GM19328 (cell line): ENCODE results near the gene HTR3A.

Experiments
- ATAC-seq: cut with Tn5 transposase; IDR thresholded peaks from one replicate; pipeline ENCODE4 v1.9.1; 2021; ENCODE audit warnings: mild to moderate bottlenecking, moderate library complexity; ENCODE audit not compliant: unreplicated experiment

HTR3A gene

DNA sequence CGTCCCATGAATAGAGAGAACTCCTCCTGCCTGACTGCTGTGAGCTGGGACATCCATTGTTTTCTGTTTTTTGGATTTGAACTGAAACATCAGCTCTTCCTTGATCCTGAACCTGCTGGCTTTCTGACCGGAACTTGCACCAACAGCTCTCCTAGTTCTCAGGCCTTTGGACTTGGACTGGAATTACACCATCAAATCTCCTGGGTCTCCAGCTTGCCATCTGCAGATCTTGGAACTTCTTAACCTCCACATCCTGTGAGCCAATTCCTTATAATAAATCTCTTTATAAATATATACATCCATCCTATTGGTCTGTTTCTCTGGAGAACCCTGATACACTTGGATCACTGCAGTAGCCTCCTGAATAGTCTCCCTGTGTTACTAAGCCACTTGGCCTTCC lies 42.1 kb downstream of the HTR3A start:
- ATAC-seq: no peak

DNA sequence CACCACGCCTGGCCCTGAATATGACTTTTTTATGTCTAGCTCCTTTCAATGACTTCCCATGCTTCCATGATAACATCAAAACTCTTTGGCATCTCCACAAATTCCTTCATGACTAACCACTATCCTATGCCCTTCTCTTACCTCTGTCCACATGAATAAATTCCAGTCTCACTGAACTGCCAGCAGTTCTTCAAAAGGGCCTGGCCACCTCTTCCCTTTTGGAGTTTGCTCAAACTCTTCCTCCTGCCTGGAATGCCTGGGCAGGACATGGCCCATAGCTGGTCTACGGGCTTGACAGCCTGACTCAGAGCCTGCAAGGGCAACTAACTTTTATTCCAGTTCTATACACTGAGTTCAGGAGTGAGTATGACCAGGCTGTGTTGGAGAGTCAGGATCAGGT lies 42.8 kb downstream of the HTR3A start:
- ATAC-seq: no peak

DNA sequence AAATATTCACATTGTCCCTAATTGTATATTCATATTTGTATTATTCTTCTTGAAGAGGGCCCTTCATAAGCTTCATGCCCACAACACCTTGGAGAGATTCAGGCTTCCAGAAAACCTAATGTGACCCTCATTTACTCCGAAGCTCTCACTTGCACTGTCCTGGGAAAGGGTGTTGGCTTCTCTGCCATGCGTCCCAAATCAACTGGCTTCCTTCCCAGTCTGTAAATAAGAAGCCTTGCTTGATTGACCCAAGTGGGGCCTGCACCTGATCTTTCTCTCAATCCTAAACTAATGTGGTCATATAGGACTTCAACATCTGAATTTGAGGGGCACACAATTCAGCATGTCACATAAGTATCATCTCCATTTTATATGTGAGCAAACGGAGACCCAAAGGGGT lies 44.1 kb downstream of the HTR3A start:
- ATAC-seq: no peak

DNA sequence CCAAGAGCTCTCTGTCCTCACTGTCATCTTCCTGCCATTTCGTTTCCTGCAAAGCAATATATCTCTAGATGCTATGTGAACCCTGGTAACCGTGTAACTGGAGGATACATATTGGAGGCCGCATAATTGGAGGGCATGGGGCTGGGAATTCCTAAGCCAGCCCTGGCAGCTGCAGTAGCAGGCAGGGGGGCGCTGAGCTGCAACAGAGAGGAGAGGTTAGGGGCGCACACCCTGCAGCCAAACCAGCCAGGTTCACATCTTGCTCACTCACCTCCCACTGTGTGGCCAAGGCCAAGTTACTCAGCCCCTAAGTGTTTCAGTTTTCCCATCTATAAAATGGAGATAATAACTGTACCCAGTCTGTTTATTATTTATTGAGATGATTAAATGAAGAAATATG lies 44.7 kb downstream of the HTR3A start:
- ATAC-seq: no peak

DNA sequence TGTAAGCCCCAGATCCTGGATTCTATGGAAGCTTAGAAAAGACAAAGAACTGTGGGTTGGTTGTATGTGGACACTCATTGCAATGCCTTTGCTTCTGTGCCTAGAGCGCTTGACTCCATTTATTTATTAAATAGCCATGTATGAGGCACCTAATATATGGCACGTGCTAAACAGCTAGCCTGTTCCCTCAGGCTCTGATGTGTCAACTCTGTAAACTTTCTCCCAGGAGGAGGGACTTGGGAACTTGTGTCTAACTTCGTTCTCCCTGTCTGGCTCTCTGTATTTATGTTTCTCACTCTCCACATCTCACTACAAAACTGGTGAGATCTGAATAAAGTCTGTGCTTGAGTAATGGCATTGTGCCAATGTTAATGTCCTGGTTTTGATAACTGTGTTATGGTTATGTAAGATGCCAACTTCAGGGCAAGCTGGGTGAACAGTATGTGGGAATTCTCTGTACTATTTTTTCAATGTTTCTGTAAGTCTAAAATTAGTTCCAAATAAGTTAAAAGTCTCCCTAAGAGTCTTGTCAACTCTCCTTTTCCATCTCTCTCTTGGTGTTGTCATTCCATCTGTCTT lies 50.5 kb downstream of the HTR3A start:
- no peak for ATAC-seq

DNA sequence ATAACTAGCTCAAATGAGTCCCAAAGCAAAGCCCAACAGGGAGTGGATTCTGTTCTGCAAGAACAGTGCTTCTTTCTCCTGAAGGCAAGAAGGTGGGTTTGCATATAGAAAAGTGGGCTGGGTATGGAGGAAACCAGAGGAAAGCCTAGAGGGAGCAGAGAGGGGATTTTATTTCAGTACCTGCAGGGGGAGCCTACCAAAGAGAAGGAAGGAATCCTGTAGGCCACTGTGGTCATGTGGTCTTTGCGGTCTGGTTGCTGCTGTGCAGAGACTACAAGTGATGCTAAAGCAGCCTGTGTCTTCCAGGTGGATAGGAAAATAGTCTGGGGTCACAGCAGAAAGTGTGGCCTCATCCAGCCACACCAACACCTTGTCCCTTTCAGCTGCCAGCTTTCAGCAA lies 51.4 kb downstream of the HTR3A start:
- no peak for ATAC-seq

DNA sequence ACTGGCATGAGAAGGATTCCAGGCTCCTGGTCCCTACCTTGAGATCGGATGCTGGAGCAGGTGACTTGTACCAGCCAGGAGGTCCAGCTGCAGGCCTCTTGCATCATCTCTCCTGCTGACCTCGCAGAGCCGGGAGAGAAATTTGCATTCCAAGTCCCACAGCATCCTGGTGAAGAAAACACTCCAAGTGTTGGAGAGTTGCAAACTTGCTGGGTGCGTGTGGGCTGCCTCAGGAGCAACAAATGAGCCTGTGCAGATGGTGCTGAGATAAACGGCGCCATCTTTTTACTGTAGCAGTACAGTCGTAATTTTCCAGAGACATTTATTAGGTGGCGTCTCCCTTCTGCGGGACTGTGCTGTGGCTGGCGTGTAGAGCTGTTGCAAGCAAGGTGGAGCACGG lies 52.5 kb downstream of the HTR3A start:
- no peak for ATAC-seq

DNA sequence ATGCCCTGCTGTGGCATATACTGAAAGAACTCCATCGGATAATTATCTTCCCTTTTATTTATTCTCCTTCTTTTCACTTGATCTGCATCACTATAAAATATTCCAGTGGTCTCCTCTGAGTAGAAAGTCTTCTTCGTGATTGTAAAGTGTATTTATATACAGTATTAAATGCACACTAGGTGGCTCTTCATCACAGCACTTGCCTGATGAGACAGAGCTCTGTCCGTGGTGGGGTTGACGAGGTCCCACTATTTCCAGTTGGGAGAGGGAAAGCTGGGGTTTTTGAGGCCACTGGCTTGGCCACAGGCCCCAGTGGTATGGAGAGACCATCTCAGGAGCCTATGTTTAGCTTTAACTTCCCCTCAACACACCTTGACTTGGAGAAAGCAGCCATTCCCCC lies 53.0 kb downstream of the HTR3A start:
- ATAC-seq: no peak

DNA sequence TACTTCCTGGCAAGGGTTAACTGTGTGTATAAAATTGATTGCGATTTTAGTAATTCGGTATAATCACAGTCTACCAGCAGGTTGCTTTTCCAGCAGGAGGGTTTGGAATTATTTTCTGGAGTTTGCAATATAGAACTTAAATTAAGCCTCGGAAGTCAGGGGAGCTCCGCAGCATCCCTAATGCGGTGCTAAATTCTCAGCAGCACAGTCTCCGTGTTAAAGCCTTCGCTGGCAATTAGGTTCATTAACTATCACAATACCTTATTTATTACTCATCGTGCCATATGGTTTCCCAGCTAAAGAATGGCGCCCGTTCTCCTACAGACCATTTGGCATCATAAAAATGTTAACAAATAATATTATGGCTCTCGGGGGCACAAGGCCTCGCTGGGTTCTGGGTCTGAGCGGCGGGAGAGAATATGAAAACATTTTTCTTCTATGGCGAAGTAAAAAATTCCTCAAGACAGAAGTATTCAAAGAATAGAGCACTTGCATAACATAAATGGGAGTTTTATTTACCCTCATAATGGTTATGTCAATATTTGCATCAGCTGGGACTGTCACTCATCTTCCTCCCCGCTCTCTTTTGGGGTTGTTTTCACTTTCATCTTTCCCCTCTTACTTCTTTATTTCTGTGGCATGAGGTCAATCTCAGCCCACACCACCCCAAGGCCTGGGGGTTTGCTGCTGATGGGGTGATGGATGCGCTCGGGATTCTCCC lies 56.5 kb downstream of the HTR3A start:
- ATAC-seq: no peak

DNA sequence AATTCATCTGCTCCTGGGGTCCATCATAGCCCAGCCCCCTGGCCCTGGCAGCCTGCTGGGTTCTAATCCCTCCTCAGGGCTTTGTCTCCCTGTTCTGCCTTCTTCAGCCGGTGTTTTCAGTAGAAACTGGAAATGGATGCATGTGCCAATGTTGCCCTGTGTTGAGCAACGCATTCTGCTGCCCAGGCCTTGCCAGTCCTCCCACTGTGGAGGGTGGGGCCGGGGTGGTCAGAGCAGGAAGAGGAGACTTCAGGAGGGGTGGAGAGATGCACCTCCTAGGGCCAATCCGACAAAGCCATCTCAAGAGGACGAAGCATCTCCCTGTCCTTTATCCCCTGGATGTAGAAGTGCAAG lies 57.0 kb downstream of the HTR3A start:
- no peak for ATAC-seq

DNA sequence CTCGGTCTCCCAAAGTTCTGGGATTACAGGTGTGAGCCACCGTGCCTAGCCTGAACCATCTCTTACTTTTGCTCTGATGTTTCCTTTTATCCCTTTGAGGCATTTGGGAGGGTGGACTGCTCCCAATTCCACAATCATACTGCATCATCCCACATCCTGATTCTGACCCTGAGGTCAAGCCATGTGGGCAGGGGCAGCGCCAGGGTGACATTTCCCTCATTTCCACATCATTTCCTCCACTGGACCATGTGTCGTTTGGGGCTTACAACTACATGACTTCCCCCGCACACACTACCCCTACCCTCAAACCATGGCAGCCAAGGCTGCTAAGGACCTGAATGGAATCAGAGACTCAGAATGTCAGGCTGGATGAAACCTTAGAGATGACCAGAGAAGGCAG lies 58.2 kb downstream of the HTR3A start:
- ATAC-seq: no peak

DNA sequence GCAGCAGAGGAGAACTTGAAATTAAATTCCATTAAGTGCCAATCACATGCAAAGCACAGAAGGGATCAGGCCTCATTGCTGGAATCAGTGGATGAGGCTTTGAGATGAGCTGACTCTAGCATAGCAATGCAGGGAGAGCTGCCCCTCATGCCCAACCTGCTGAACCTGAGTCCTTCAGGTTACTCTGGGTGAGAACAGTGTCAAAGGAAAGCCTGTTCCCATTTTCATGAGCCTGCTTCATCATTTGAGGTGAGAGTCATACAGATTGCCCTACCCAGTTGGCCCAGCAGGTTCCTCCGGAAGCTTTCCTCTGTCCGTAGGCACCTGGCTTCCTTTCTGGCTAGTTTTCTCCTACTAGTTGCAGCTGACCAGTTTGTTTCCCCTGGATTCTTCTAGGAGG lies 58.7 kb downstream of the HTR3A start:
- ATAC-seq: no peak

DNA sequence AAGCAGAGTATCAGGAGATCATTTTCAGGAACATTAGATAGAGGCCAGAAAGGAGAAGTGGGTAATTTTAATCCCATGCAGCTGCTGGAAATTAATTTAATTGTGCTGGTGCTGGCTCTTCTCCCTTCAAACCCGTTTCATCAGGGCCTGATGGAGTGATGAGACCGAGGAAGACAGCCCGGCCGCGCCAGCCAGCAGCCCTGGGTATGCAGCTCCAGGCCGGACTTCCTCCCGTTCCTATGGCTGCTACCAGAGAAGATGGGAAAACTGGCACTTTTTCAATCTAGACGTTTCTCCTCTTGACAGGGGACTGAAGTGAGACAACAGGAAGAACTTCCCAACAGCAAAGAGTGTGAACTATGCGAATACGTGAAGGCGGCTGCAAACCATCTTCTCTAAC lies 60.0 kb downstream of the HTR3A start:
- no peak for ATAC-seq

DNA sequence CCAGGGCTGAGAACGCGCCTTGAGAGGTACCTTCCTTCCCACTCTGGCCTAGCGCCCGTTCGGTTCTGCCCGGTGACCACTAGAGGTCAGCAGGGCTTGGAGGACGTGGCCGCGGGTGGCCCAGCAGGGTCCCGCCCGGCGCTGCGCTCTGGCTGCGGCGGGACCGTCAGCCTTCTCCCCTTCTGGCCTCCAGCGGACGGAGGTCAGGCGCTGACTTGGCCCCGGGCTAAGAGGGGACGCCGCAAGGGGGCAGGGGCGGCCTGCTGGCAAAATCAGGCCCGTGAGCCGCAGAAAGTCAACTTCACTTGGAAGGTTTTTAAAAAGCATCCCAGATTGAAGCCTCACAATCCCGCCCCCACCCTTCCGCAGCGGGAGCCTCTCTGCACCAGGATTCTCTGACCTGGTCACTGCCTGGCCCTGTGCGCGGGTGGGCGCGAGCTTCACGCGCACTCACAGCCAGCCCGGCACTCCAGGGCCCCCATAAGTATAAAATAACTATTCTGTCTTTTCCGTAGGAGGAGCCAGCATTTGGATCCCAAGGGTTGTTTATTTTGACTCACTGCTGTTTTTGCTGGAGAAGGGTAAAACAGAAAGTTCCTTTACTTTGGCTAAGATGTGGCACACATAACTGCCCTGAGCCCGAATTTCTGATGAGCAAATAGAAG lies 61.4 kb downstream of the HTR3A start:
- ATAC-seq: no peak

DNA sequence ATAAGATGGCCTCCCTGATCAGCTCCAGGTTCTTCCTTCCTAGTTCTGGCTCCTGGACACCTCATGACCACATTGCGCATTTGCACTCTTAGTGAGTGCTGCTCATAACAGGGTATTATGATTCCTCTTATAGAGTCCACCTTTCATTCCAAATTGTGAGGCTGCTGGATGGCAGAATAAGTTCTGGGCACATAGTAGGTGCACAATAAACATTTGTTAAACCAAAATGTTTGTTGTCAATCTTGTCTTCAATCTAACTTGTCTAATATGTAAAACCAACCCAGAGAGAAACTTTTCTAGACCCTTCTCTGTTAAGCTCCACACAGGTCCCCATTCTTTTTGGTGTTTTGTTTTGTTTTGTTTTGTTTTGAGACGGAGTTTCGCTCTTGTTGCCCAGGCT lies 62.0 kb downstream of the HTR3A start:
- no peak for ATAC-seq

DNA sequence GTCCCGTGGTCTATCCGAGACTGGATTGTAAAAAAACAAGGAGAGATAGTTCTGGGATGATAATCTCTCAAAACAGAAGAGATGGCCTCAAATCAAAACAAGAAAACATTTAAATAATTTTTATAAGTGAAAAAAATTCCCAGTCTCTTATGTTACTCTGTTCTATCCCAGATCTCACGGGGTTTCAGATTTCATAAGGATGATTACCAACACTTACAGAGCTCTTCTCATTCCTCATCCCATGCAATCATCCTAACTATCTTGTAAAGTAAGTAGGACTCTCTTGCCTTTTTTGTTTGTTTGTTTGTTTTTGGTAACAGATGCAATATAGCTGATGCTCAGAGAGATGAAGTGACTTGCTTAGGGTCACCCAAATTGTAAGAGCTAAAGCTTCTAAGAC lies 64.6 kb downstream of the HTR3A start:
- ATAC-seq: no peak
